IMR-90 (cell line): Measurements from ENCODE around the gene ADGRV1. TPM values are rescaled to one million over a fixed set of nuclear protein-coding genes. Genes with fewer than 3 reads are reported as not detected.

Experiments
- ATAC-seq: fragments of 200-7000 bp; cut with Tn5 transposase; 2 replicates; pipeline ENCODE4 v1.9.1; 2020; ENCODE audit warnings: low read depth, mild to moderate bottlenecking, moderate library complexity
- BruUV-seq: library from RNA; stranded (reverse); fragments of 400-500 nt; replicated peaks from 2 replicates; lab custom pipeline; 2021; lab: Mats Ljungman, UMichigan
- CTCF ChIA-PET: fragments of 300-600 bp; formaldehyde crosslinking; extraction: SDS; loops from one replicate; lab custom pipeline; 2021; ENCODE audit warnings: antibody characterized with exemption; lab: Yijun Ruan, JAX
- POLR2A ChIA-PET: fragments of 300-600 bp; sonication (Branson Sonifier 250); formaldehyde crosslinking; loops from one replicate; lab custom pipeline; 2022; ENCODE audit warnings: antibody characterized with exemption; ENCODE audit not compliant: unreplicated experiment; lab: Charles Lee
- DNase-seq: peaks from one replicate; pipeline ENCODE4 v3.0.0; 2013
- H2AFZ ChIP-seq: replicated peaks from 2 replicates; pipeline ENCODE3; 2013; ENCODE audit warnings: low read length, mild to moderate bottlenecking; ENCODE audit not compliant: poor library complexity
- H2AK5ac ChIP-seq: 2 replicates; pipeline ENCODE4 v1.6.1; 2013; ENCODE audit warnings: low read depth, low read length, inconsistent platforms
- H2AK9ac ChIP-seq: replicated peaks from 2 replicates; pipeline ENCODE3; 2013; ENCODE audit warnings: mild to moderate bottlenecking, low read depth, low read length, moderate library complexity; ENCODE audit not compliant: poor library complexity
- H2BK120ac ChIP-seq: 2 replicates; pipeline ENCODE4 v1.6.1; 2013; ENCODE audit warnings: low read depth, low read length, inconsistent platforms
- H2BK15ac ChIP-seq: 3 replicates; pipeline ENCODE4 v1.6.1; 2013; ENCODE audit warnings: low read depth, low read length, inconsistent platforms
- H2BK20ac ChIP-seq: 2 replicates; pipeline ENCODE4 v1.6.1; 2013; ENCODE audit warnings: low read depth, mild to moderate bottlenecking, inconsistent platforms, low read length, moderate library complexity
- H2BK5ac ChIP-seq: 2 replicates; pipeline ENCODE4 v1.6.1; 2013; ENCODE audit warnings: mild to moderate bottlenecking, low read depth, low read length, inconsistent platforms; ENCODE audit not compliant: poor library complexity, severe bottlenecking
- H3K14ac ChIP-seq: replicated peaks from 2 replicates; pipeline ENCODE4 v1.6.1; 2013; ENCODE audit warnings: low read depth, low read length, inconsistent platforms
- H3K18ac ChIP-seq: 2 replicates; pipeline ENCODE4 v1.6.1; 2013; ENCODE audit warnings: low read depth, low read length, control low read depth
- H3K23ac ChIP-seq: 2 replicates; pipeline ENCODE4 v1.6.1; 2013; ENCODE audit warnings: low read depth, low read length, inconsistent platforms
- H3K27ac ChIP-seq: 2 replicates; pipeline ENCODE4 v1.5.1; 2013; ENCODE audit warnings: mild to moderate bottlenecking, control low read depth, low read length; ENCODE audit not compliant: insufficient read depth
- H3K27me3 ChIP-seq: 2 replicates; pipeline ENCODE4 v1.6.1; 2013; ENCODE audit warnings: low read length; ENCODE audit not compliant: control insufficient read depth, insufficient read depth
- H3K36me3 ChIP-seq: 2 replicates; pipeline ENCODE4 v1.6.1; 2013; ENCODE audit warnings: low read length, mixed read lengths; ENCODE audit not compliant: control insufficient read depth, insufficient read depth
- H3K4ac ChIP-seq: 2 replicates; pipeline ENCODE4 v1.6.1; 2013; ENCODE audit warnings: low read depth, low read length, inconsistent platforms
- H3K4me1 ChIP-seq: 2 replicates; pipeline ENCODE4 v1.6.1; 2013; ENCODE audit warnings: low read length, mixed read lengths; ENCODE audit not compliant: control insufficient read depth, insufficient read depth
- H3K4me2 ChIP-seq: 2 replicates; pipeline ENCODE4 v1.6.1; 2013; ENCODE audit warnings: low read depth, mild to moderate bottlenecking, control low read depth, low read length, moderate library complexity
- H3K4me3 ChIP-seq: 2 replicates; pipeline ENCODE4 v1.5.1; 2013; ENCODE audit warnings: low read depth, mild to moderate bottlenecking, control low read depth, low read length, moderate library complexity; ENCODE audit not compliant: insufficient read depth
- H3K56ac ChIP-seq: 2 replicates; pipeline ENCODE4 v1.6.1; 2013; ENCODE audit warnings: low read length, inconsistent platforms; ENCODE audit not compliant: insufficient read depth; ENCODE audit errors: extremely low read depth
- H3K79me1 ChIP-seq, 2 experiments: 2 replicates each; pipeline ENCODE4 v1.6.1; 2013; ENCODE audit warnings: low read length in 2 of 2, inconsistent platforms in 1 of 2, low read depth in 1 of 2
- H3K9ac ChIP-seq: 2 replicates; pipeline ENCODE4 v1.6.1; 2013; ENCODE audit warnings: low read depth, low read length, control low read depth
- H3K9me1 ChIP-seq: 2 replicates; pipeline ENCODE4 v1.6.1; 2013; ENCODE audit warnings: low read length, inconsistent platforms; ENCODE audit not compliant: insufficient read depth
- H3K9me3 ChIP-seq: 2 replicates; pipeline ENCODE4 v1.6.1; 2013; ENCODE audit warnings: low read length; ENCODE audit not compliant: control insufficient read depth, insufficient read depth
- H4K20me1 ChIP-seq: 2 replicates; pipeline ENCODE4 v1.6.1; 2013; ENCODE audit warnings: low read length, inconsistent platforms; ENCODE audit not compliant: insufficient read depth
- H4K5ac ChIP-seq: 2 replicates; pipeline ENCODE4 v1.6.1; 2013; ENCODE audit warnings: mild to moderate bottlenecking, low read depth, low read length, control low read depth
- H4K8ac ChIP-seq, 2 experiments: 2 replicates each; pipeline ENCODE4 v1.6.1; 2013; ENCODE audit warnings: low read depth in 2 of 2, low read length in 2 of 2, control low read depth in 1 of 2, inconsistent platforms in 1 of 2
- H4K91ac ChIP-seq: 2 replicates; pipeline ENCODE4 v1.6.1; 2013; ENCODE audit warnings: low read depth, low read length, inconsistent platforms; ENCODE audit not compliant: insufficient read depth
- BHLHE40 ChIP-seq: fragments of 150-350 bp; IDR thresholded peaks from 2 replicates; pipeline ENCODE4 v1.6.1; 2016; ENCODE audit warnings: mild to moderate bottlenecking, low read depth, low read length
- CEBPB ChIP-seq: IDR thresholded peaks from 2 replicates; pipeline ENCODE4 v1.6.1; 2012; ENCODE audit warnings: low read depth, low read length, improper control_type of control experiment
- CHD1 ChIP-seq: IDR thresholded peaks from 2 replicates; pipeline ENCODE4 v1.6.1; 2012; ENCODE audit warnings: low read depth, low read length, improper control_type of control experiment
- FOS ChIP-seq: fragments of 150-350 bp; IDR thresholded peaks from 2 replicates; pipeline ENCODE4 v1.6.1; 2016; ENCODE audit warnings: low read depth, low read length
- MAFK ChIP-seq: IDR thresholded peaks from 2 replicates; pipeline ENCODE4 v1.6.1; 2012; ENCODE audit warnings: low read depth, low read length, improper control_type of control experiment
- MAZ ChIP-seq: IDR thresholded peaks from 2 replicates; pipeline ENCODE4 v1.6.1; 2012; ENCODE audit warnings: low read depth, mild to moderate bottlenecking, low read length, improper control_type of control experiment, moderate library complexity, borderline replicate concordance
- MXI1 ChIP-seq: IDR thresholded peaks from 2 replicates; pipeline ENCODE4 v1.6.1; 2012; ENCODE audit warnings: low read depth, mild to moderate bottlenecking, low read length, moderate library complexity, borderline replicate concordance
- POLR2A ChIP-seq: IDR thresholded peaks from 2 replicates; pipeline ENCODE4 v1.6.1; 2012; ENCODE audit warnings: mild to moderate bottlenecking, low read depth, low read length
- RAD21 ChIP-seq: IDR thresholded peaks from 2 replicates; pipeline ENCODE4 v1.6.1; 2012; ENCODE audit warnings: low read length, improper control_type of control experiment
- RCOR1 ChIP-seq: IDR thresholded peaks from 2 replicates; pipeline ENCODE4 v1.6.1; 2012; ENCODE audit warnings: mild to moderate bottlenecking, low read length, improper control_type of control experiment; ENCODE audit not compliant: insufficient replicate concordance
- RFX5 ChIP-seq: IDR thresholded peaks from 2 replicates; pipeline ENCODE4 v1.8.0; 2012; ENCODE audit warnings: low read depth, mild to moderate bottlenecking, low read length, moderate library complexity
- SMC3 ChIP-seq: fragments of 150-350 bp; IDR thresholded peaks from 2 replicates; pipeline ENCODE4 v1.6.1; 2016; ENCODE audit warnings: low read depth, mild to moderate bottlenecking, antibody characterized with exemption, low read length, moderate library complexity
- USF2 ChIP-seq: fragments of 150-350 bp; IDR thresholded peaks from 2 replicates; pipeline ENCODE4 v1.6.1; 2017; ENCODE audit warnings: mild to moderate bottlenecking, antibody characterized with exemption, low read length, low read depth
- WGBS, 2 experiments: methylation state at CpG; one replicate each; pipeline versions ENCODE4 v1.1.5 to v1.1.7; 2013; ENCODE audit warnings: missing lambda C conversion rate in 2 of 2; ENCODE audit not compliant: insufficient read length in 1 of 2; ENCODE audit errors: extremely low coverage in 2 of 2; 5-methylcytosine and 5-hydroxymethylcytosine counted together
- dilution Hi-C: fragments of 300-500 bp; cut with HindIII; formaldehyde crosslinking; loops from one replicate; pipeline ENCODE4 v1.14.3; 2018; ENCODE audit warnings: low sequenced_read_pairs; ENCODE audit not compliant: unreplicated experiment
- in situ Hi-C: fragments of 300-500 bp; cut with MboI; formaldehyde crosslinking; loops from 3 replicates; pipeline ENCODE4 v1.14.3; 2019; ENCODE audit warnings: low sequenced_read_pairs, inconsistent platforms, mixed read lengths
- intact Hi-C: fragments of 100-400 bp; cut with micrococcal nuclease; formaldehyde crosslinking; loops from 2 replicates; pipeline ENCODE4 v1.10.0; 2022
- polyA plus RNA-seq, 3 experiments: library from polyadenylated mRNA; depleted of rRNA; stranded (reverse); fragments of >200 nt; gene quantifications; 2 replicates each; pipeline ENCODE4 v1.2.3, GENCODE V29; 2012; ENCODE audit warnings: low replicate concordance in 1 of 3
- total RNA-seq: library from RNA; depleted of rRNA; stranded (reverse); fragments of >200 nt; gene quantifications from 2 replicates; pipeline ENCODE4 v1.2.3, GENCODE V29; 2012
- TF ChIP-seq, protein P1 (sequence below): conservative IDR thresholded peaks from 2 replicates; pipeline ENCODE4 v1.5.1; 2012; ENCODE audit warnings: mild to moderate bottlenecking, low read depth, low read length, improper control_type of control experiment
- TF ChIP-seq, protein P2 (sequence below): fragments of 150-350 bp; IDR thresholded peaks from 2 replicates; pipeline ENCODE4 v1.6.1; 2016; ENCODE audit warnings: low read depth, mild to moderate bottlenecking, low read length, moderate library complexity, borderline replicate concordance

Gene ADGRV1
- total and polyA plus RNA-seq, 2 of the 4 experiments (the other 2 are of a cell fraction) = under 0.01 TPM; not detected in 1

DNA sequence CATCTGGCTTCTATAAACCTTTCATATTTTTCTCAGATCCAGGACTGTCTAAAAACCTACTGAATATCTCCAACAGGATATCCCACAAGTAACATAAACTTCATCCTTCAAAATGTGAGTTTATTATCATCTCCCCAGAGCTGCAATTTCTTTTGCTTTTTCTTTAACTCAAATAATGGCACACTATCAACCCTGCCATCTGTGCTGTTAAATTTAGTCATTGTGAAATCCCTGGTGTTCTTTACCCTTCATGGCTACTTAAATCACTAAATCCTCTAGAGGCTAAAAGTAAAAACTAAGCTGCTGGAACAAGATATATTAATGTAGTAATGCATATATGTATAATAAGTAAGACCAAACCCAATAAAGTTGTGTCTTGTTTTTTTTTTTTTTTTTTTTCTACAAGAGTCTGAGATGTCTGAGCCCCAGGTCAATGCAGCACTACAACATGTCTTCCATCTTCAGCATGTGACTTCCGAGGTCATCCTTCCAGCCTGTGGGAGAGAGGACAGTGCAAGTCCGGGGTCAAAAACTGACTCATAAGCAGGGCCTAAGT, 362.9 kb downstream of the ADGRV1 start:
- intact Hi-C loops = no loop called here
- no peak for DNase-seq
- Histone ChIP-seq H3K36me3 (no peaks in the 10 kb centered on the region), H3K14ac (no peak overlapping the region), H3K4me1 (no peaks in the 10 kb centered on the region), H2BK15ac (no peak overlapping the region), H3K9me3 (no peaks in the 10 kb centered on the region), H3K23ac (no peak overlapping the region), H3K9ac (no peak overlapping the region), H3K9me1 (no peaks in the 10 kb centered on the region), H3K27me3 (no peaks in the 10 kb centered on the region), H2BK20ac (no peak overlapping the region), H3K56ac (no peak overlapping the region), H4K91ac (no peak overlapping the region), H4K8ac (no peak overlapping the region), H2BK5ac (no peak overlapping the region), H2AFZ (no peak overlapping the region), H2AK5ac (no peak overlapping the region), H3K79me1 (no peaks in the 10 kb centered on the region), H3K27ac (no peak overlapping the region), H2AK9ac (no peak overlapping the region), H3K18ac (no peak overlapping the region), H3K4me2 (no peak overlapping the region), H3K4ac (no peak overlapping the region), H4K5ac (no peak overlapping the region), H4K20me1 (no peaks in the 10 kb centered on the region), H2BK120ac (no peak overlapping the region), H3K4me3 (no peak overlapping the region)
- dilution Hi-C loops = no loop called here
- POLR2A ChIA-PET = no interaction called here
- WGBS, 2 experiments = no CpG with 5 or more reads among the region's 2 CpGs
- CTCF ChIA-PET = interaction anchor here (0.6 to 0.7 kb wide), 2 partner anchors 11 to 500 kb away, joined by 4 read pairs; no protein-coding TSS in a partner anchor
- BruUV-seq = no TSS peak
- ATAC-seq = no peak
- TF ChIP-seq SMC3 = no peak
- TF ChIP-seq RCOR1 = no peak
- no peak for TF ChIP-seq RAD21
- no peak for TF ChIP-seq POLR2A
- TF ChIP-seq CHD1 = no peak
- TF ChIP-seq USF2 = no peak
- no peak for TF ChIP-seq MAFK
- no peak for TF ChIP-seq MAZ
- TF ChIP-seq FOS = no peak
- no peak for TF ChIP-seq CEBPB
- TF ChIP-seq, protein P1, sequence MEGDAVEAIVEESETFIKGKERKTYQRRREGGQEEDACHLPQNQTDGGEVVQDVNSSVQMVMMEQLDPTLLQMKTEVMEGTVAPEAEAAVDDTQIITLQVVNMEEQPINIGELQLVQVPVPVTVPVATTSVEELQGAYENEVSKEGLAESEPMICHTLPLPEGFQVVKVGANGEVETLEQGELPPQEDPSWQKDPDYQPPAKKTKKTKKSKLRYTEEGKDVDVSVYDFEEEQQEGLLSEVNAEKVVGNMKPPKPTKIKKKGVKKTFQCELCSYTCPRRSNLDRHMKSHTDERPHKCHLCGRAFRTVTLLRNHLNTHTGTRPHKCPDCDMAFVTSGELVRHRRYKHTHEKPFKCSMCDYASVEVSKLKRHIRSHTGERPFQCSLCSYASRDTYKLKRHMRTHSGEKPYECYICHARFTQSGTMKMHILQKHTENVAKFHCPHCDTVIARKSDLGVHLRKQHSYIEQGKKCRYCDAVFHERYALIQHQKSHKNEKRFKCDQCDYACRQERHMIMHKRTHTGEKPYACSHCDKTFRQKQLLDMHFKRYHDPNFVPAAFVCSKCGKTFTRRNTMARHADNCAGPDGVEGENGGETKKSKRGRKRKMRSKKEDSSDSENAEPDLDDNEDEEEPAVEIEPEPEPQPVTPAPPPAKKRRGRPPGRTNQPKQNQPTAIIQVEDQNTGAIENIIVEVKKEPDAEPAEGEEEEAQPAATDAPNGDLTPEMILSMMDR = no peak
- TF ChIP-seq, protein P2, sequence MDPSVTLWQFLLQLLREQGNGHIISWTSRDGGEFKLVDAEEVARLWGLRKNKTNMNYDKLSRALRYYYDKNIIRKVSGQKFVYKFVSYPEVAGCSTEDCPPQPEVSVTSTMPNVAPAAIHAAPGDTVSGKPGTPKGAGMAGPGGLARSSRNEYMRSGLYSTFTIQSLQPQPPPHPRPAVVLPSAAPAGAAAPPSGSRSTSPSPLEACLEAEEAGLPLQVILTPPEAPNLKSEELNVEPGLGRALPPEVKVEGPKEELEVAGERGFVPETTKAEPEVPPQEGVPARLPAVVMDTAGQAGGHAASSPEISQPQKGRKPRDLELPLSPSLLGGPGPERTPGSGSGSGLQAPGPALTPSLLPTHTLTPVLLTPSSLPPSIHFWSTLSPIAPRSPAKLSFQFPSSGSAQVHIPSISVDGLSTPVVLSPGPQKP = no peak
- TF ChIP-seq RFX5 = no peak
- TF ChIP-seq BHLHE40 = no peak
- TF ChIP-seq MXI1 = no peak
- in situ Hi-C loops = no loop called here
